H1 (cell line): ENCODE measurements around the gene ARFGEF3. TPM values are rescaled to one million over a fixed set of nuclear protein-coding genes. Genes with fewer than 3 reads are reported as not detected.
A peak's percentile ranks its signal among the peaks of the same experiment; 100 is the strongest.

Source experiments
- CTCF ChIA-PET: fragments of 300-600 bp; sonication (Branson Sonifier 250); formaldehyde crosslinking; loops from one replicate; lab custom pipeline; 2021; ENCODE audit not compliant: partially characterized antibody; lab: Charles Lee
- POLR2A ChIA-PET: fragments of 300-600 bp; sonication (Branson Sonifier 250); formaldehyde crosslinking; loops from one replicate; lab custom pipeline; 2021; ENCODE audit warnings: inconsistent platforms; ENCODE audit not compliant: partially characterized antibody; lab: Charles Lee
- DNase-seq, 2 experiments: peaks; one replicate each; pipeline versions ENCODE4 v3.0.0 to v3.0.0-alpha.2; 2010 to 2022; ENCODE audit warnings: low spot score in 2 of 2, low read depth in 1 of 2, mixed read lengths in 1 of 2
- FAIRE-seq: peaks from 2 replicates; lab custom pipeline; 2011; peaks lifted over from hg19 to GRCh38; lab: Jason Lieb, UNC
- H2AFZ ChIP-seq: 2 replicates; pipeline ENCODE4 v1.8.1; 2012; ENCODE audit warnings: low read length, inconsistent platforms
- H2AK5ac ChIP-seq: 2 replicates; pipeline ENCODE4 v1.6.1; 2013; ENCODE audit warnings: low read depth, low read length
- H2BK120ac ChIP-seq: replicated peaks from 2 replicates; pipeline ENCODE3; 2013; ENCODE audit warnings: low read depth, low read length, inconsistent platforms
- H2BK12ac ChIP-seq: 2 replicates; pipeline ENCODE4 v1.6.1; 2013; ENCODE audit warnings: low read depth, low read length
- H2BK15ac ChIP-seq: 2 replicates; pipeline ENCODE4 v1.6.1; 2013; ENCODE audit warnings: low read length
- H2BK20ac ChIP-seq: 2 replicates; pipeline ENCODE4 v1.6.1; 2013; ENCODE audit warnings: low read length
- H2BK5ac ChIP-seq: 2 replicates; pipeline ENCODE4 v1.6.1; 2013; ENCODE audit warnings: low read depth, low read length
- H3K14ac ChIP-seq: 2 replicates; pipeline ENCODE4 v1.6.1; 2013; ENCODE audit warnings: inconsistent platforms; ENCODE audit not compliant: insufficient read length
- H3K18ac ChIP-seq: 2 replicates; pipeline ENCODE4 v1.6.1; 2013; ENCODE audit warnings: low read length; ENCODE audit errors: extremely low read depth
- H3K23ac ChIP-seq: 2 replicates; pipeline ENCODE4 v1.6.1; 2013; ENCODE audit warnings: inconsistent platforms; ENCODE audit not compliant: insufficient read length
- H3K23me2 ChIP-seq: 2 replicates; pipeline ENCODE4 v1.6.1; 2013; ENCODE audit warnings: low read depth, low read length
- H3K27ac ChIP-seq: 2 replicates; pipeline ENCODE4 v1.6.1; 2011; ENCODE audit warnings: low read depth, low read length, inconsistent platforms
- H3K27me3 ChIP-seq, 4 experiments: replicated peaks in 1 of 4; 1 replicate in 1 of 4; 2 replicates in 3 of 4; pipeline versions ENCODE4 v1.6.1 to v1.8.1; 2011 to 2013; ENCODE audit warnings: low read length in 3 of 4, mild to moderate bottlenecking in 3 of 4, inconsistent platforms in 2 of 4, mixed read lengths in 2 of 4, moderate library complexity in 1 of 4; ENCODE audit not compliant: control insufficient read depth in 3 of 4, insufficient read depth in 3 of 4; ENCODE audit errors: extremely low read depth in 1 of 4
- H3K36me3 ChIP-seq, 4 experiments: 2 replicates each; pipeline versions ENCODE4 v1.6.1 to v1.8.1; 2011 to 2013; ENCODE audit warnings: mild to moderate bottlenecking in 4 of 4, low read length in 3 of 4, moderate library complexity in 2 of 4, control low read depth in 1 of 4, inconsistent platforms in 1 of 4; ENCODE audit not compliant: insufficient read depth in 4 of 4, control insufficient read depth in 2 of 4
- H3K4ac ChIP-seq: replicated peaks from 2 replicates; pipeline ENCODE3; 2013; ENCODE audit warnings: low read length, low read depth, mixed read lengths, inconsistent platforms; ENCODE audit not compliant: insufficient read length
- H3K4me1 ChIP-seq, 4 experiments: replicated peaks in 1 of 4; 1 replicate in 1 of 4; 2 replicates in 3 of 4; pipeline versions ENCODE4 v1.6.1 to v1.8.1; 2011 to 2013; ENCODE audit warnings: low read length in 3 of 4, inconsistent platforms in 2 of 4, mixed read lengths in 1 of 4; ENCODE audit not compliant: insufficient read depth in 4 of 4, control insufficient read depth in 3 of 4
- H3K4me2 ChIP-seq, 2 experiments: 2 replicates each; pipeline versions ENCODE4 v1.6.1 to v1.8.1; 2011 to 2013; ENCODE audit warnings: low read depth in 2 of 2, low read length in 2 of 2, control low read depth in 1 of 2, inconsistent platforms in 1 of 2, mild to moderate bottlenecking in 1 of 2; ENCODE audit not compliant: insufficient read depth in 1 of 2
- H3K4me3 ChIP-seq, 4 experiments: fragments of 200-600, 300-600 bp in 1 of 4; sonication (generic), shearing (Covaris generic), sonication (Bioruptor Twin) in 1 of 4; 2 replicates each; pipeline versions ENCODE4 v1.5.1 to v1.8.1; 2011 to 2016; ENCODE audit warnings: low read length in 4 of 4, low read depth in 3 of 4, control low read depth in 2 of 4, inconsistent platforms in 2 of 4, mild to moderate bottlenecking in 2 of 4, mixed read lengths in 1 of 4, moderate library complexity in 1 of 4; ENCODE audit not compliant: insufficient read depth in 2 of 4; ENCODE audit errors: extremely low read depth in 1 of 4
- H3K56ac ChIP-seq: replicated peaks from 2 replicates; pipeline ENCODE3; 2013; ENCODE audit warnings: low read depth, mild to moderate bottlenecking, mixed read lengths, low read length, inconsistent platforms; ENCODE audit not compliant: insufficient read length
- H3K79me1 ChIP-seq: 2 replicates; pipeline ENCODE4 v1.6.1; 2013; ENCODE audit warnings: low read depth, low read length, control low read depth
- H3K79me2 ChIP-seq, 2 experiments: 2 replicates each; pipeline versions ENCODE4 v1.6.1 to v1.8.1; 2012 to 2013; ENCODE audit warnings: low read length in 2 of 2, mild to moderate bottlenecking in 2 of 2, inconsistent platforms in 1 of 2; ENCODE audit not compliant: insufficient read depth in 2 of 2, control insufficient read depth in 1 of 2
- H3K9ac ChIP-seq, 4 experiments: replicated peaks in 1 of 4; 1 replicate in 1 of 4; 2 replicates in 3 of 4; pipeline versions ENCODE4 v1.6.1 to v1.8.1; 2011 to 2013; ENCODE audit warnings: low read depth in 3 of 4, low read length in 3 of 4, control low read depth in 2 of 4, mild to moderate bottlenecking in 2 of 4, moderate library complexity in 2 of 4, inconsistent platforms in 1 of 4; ENCODE audit errors: extremely low read depth in 1 of 4
- H3K9me3 ChIP-seq, 2 experiments: 2 replicates each; pipeline versions ENCODE4 v1.6.1 to v1.8.1; 2012 to 2013; ENCODE audit warnings: mild to moderate bottlenecking in 2 of 2, moderate library complexity in 2 of 2, control low read depth in 1 of 2, inconsistent platforms in 1 of 2, low read depth in 1 of 2, low read length in 1 of 2, mixed read lengths in 1 of 2; ENCODE audit not compliant: insufficient read depth in 2 of 2
- H4K20me1 ChIP-seq, 2 experiments: replicated peaks in 1 of 2; 2 replicates each; pipeline versions ENCODE3 to v1.8.1; 2011 to 2013; ENCODE audit warnings: inconsistent platforms in 2 of 2, low read length in 2 of 2, mild to moderate bottlenecking in 1 of 2; ENCODE audit not compliant: insufficient read depth in 2 of 2, control insufficient read depth in 1 of 2
- H4K5ac ChIP-seq: 2 replicates; pipeline ENCODE4 v1.6.1; 2013; ENCODE audit warnings: low read length, low read depth, mixed read lengths, inconsistent platforms; ENCODE audit not compliant: insufficient read length
- H4K8ac ChIP-seq: 2 replicates; pipeline ENCODE4 v1.8.0; 2013; ENCODE audit warnings: mild to moderate bottlenecking, moderate library complexity, low read length, inconsistent platforms; ENCODE audit not compliant: insufficient read depth; ENCODE audit errors: extremely low read depth
- H4K91ac ChIP-seq: replicated peaks from 2 replicates; pipeline ENCODE3; 2013; ENCODE audit warnings: low read length, mixed read lengths, inconsistent platforms; ENCODE audit not compliant: insufficient read length
- GABPA ChIP-seq: IDR thresholded peaks from 2 replicates; pipeline ENCODE4 v1.6.1; 2011; ENCODE audit warnings: mild to moderate bottlenecking, low read length, moderate library complexity, borderline replicate concordance; ENCODE audit not compliant: insufficient read depth
- POLR2AphosphoS5 ChIP-seq: IDR thresholded peaks from 2 replicates; pipeline ENCODE4 v1.6.1; 2011; ENCODE audit warnings: low read depth, low read length
- SAP30 ChIP-seq: fragments of 300-600 bp; sonication (generic); IDR thresholded peaks from 2 replicates; pipeline ENCODE4 v1.7.1; 2012; ENCODE audit warnings: low read length, moderate library complexity, mild to moderate bottlenecking, inconsistent platforms; ENCODE audit not compliant: insufficient read depth, insufficient replicate concordance
- SP1 ChIP-seq: IDR thresholded peaks from 2 replicates; pipeline ENCODE4 v1.6.1; 2011; ENCODE audit warnings: low read depth, low read length
- WGBS, 2 experiments: shearing (Covaris generic) in 1 of 2; methylation state at CpG; one replicate each; pipeline versions ENCODE4 v1.1.6 to v1.1.7; 2013 to 2015; ENCODE audit warnings: low lambda C conversion rate in 2 of 2, mixed read lengths in 2 of 2, inconsistent platforms in 1 of 2, low coverage in 1 of 2, missing lambda C conversion rate in 1 of 2; ENCODE audit not compliant: insufficient replicate concordance in 2 of 2, insufficient coverage in 1 of 2, insufficient read length in 1 of 2; ENCODE audit errors: extremely low coverage in 1 of 2, missing lambda C conversion rate in 1 of 2; 5-methylcytosine and 5-hydroxymethylcytosine counted together
- polyA plus RNA-seq, 7 experiments: library from polyadenylated mRNA; depleted of rRNA in 3 of 7; stranded (reverse) in 5 of 7; unstranded in 2 of 7; fragments of >200 nt in 5 of 7; fragments of 200-250 nt in 2 of 7; gene quantifications; 1 replicate in 5 of 7; 2 replicates in 1 of 7; 4 replicates in 1 of 7; pipeline versions ENCODE4 v1.2.1 to v1.2.3, GENCODE V29; 2011 to 2013; ENCODE audit warnings: missing spikeins in 2 of 7, mixed read lengths in 2 of 7
- total RNA-seq: library from RNA; stranded (reverse); fragmentation: NEBNext Ultra II Directional; extraction: Animal tissue kit (Norgen Biotek cat#: 25700); gene quantifications from 2 replicates; pipeline ENCODE4 v1.2.1, GENCODE V29; 2021
- TF ChIP-seq, protein P1 (sequence below), 3 experiments: IDR thresholded peaks; 1 replicate in 2 of 3; 2 replicates in 1 of 3; pipeline versions ENCODE4 v1.5.1 to v1.6.1; 2011; ENCODE audit warnings: low read length in 3 of 3, mild to moderate bottlenecking in 3 of 3, inconsistent platforms in 2 of 3, low read depth in 1 of 3, moderate library complexity in 1 of 3; ENCODE audit not compliant: insufficient read depth in 1 of 3; ENCODE audit errors: control extremely low read depth in 1 of 3

Gene ARFGEF3
- total and polyA plus RNA-seq, 2 of the 8 experiments (the other 6 are each of a cell fraction or from before 2014, with no cell fraction given) = 5.8 to 23.2 TPM

DNA sequence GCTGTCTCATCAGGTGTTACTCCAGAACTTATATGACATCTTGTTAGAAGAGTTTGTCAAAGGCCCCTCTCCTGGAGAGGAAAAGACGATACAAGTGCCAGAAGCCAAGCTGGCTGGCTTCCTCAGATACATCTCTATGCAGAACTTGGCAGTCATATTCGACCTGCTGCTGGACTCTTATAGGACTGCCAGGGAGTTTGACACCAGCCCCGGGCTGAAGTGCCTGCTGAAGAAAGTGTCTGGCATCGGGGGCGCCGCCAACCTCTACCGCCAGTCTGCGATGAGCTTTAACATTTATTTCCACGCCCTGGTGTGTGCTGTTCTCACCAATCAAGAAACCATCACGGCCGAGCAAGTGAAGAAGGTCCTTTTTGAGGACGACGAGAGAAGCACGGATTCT, 172.3 kb downstream of the ARFGEF3 start:
- H2BK15ac ChIP-seq = no peak overlapping the region
- 0 out of 2 replicates have a peak overlapping the region, but pooled peaks have one; percentile 1 for H2BK12ac ChIP-seq
- POLR2A ChIA-PET = no interaction called here
- CTCF ChIA-PET = interaction anchor here (0.6 kb wide), 1 partner anchor 49 kb away, joined by 3 read pairs; no protein-coding TSS in a partner anchor
- H3K79me1 ChIP-seq = no peaks in the 10 kb centered on the region
- H3K4me3 ChIP-seq = no peak overlapping the region
- no peak overlapping the region for H3K4me2 ChIP-seq
- DNase-seq (no peak), FAIRE-seq (no peak)
- no peak overlapping the region; the same call in 1 of the 2 replicates for H4K8ac ChIP-seq
- H3K4me1 ChIP-seq = peaks cover 8 to 18% (median 12%) of the 10 kb centered on the region in 4 experiments; a peak in 6 of 7 replicates
- no peaks in the 10 kb centered on the region for H3K79me2 ChIP-seq
- H2BK20ac ChIP-seq = no peak overlapping the region
- H3K18ac ChIP-seq = no peak overlapping the region
- H3K27me3 ChIP-seq = no peaks in the 10 kb centered on the region
- H3K23me2 ChIP-seq = no peaks in the 10 kb centered on the region
- H3K9me3 ChIP-seq = no peaks in the 10 kb centered on the region
- no peak overlapping the region for H3K14ac ChIP-seq
- H3K36me3 ChIP-seq = peaks cover 0 to 10% (median 4%) of the 10 kb centered on the region in 4 experiments; a peak in 3 of 8 replicates
- H2AFZ ChIP-seq = no peak overlapping the region
- H4K5ac ChIP-seq = no peak overlapping the region
- no peak overlapping the region for H3K9ac ChIP-seq
- H2BK120ac ChIP-seq = no peak overlapping the region
- H3K23ac ChIP-seq = no peak overlapping the region
- H2AK5ac ChIP-seq = no peak overlapping the region
- no peak overlapping the region for H3K56ac ChIP-seq
- 92% methylated on average over 14 of the region's 14 CpGs; no CpG with 5 or more reads in 1 of the 2 experiments for WGBS, 2 experiments
- no peaks in the 10 kb centered on the region for H4K20me1 ChIP-seq
- TF ChIP-seq, protein P1, sequence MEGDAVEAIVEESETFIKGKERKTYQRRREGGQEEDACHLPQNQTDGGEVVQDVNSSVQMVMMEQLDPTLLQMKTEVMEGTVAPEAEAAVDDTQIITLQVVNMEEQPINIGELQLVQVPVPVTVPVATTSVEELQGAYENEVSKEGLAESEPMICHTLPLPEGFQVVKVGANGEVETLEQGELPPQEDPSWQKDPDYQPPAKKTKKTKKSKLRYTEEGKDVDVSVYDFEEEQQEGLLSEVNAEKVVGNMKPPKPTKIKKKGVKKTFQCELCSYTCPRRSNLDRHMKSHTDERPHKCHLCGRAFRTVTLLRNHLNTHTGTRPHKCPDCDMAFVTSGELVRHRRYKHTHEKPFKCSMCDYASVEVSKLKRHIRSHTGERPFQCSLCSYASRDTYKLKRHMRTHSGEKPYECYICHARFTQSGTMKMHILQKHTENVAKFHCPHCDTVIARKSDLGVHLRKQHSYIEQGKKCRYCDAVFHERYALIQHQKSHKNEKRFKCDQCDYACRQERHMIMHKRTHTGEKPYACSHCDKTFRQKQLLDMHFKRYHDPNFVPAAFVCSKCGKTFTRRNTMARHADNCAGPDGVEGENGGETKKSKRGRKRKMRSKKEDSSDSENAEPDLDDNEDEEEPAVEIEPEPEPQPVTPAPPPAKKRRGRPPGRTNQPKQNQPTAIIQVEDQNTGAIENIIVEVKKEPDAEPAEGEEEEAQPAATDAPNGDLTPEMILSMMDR (IDR thresholded peaks at IDR 0.05; ENCODE audit: control extremely low read depth in 1 of 3, insufficient read depth in 1 of 3, low read depth in 1 of 3, low read length in 3 of 3) = no peak
- TF ChIP-seq POLR2AphosphoS5 = no peak
- TF ChIP-seq SP1 = no peak
- no peak for TF ChIP-seq GABPA
- no peak for TF ChIP-seq SAP30
- H3K4ac ChIP-seq = no peak overlapping the region
- no peak overlapping the region for H3K27ac ChIP-seq
- no peak overlapping the region for H4K91ac ChIP-seq
- 0 out of 2 replicates have a peak overlapping the region, but pooled peaks have one; percentile 3 for H2BK5ac ChIP-seq
